ENCODE measurements around the gene DOCK10.

Gene DOCK10

DNA sequence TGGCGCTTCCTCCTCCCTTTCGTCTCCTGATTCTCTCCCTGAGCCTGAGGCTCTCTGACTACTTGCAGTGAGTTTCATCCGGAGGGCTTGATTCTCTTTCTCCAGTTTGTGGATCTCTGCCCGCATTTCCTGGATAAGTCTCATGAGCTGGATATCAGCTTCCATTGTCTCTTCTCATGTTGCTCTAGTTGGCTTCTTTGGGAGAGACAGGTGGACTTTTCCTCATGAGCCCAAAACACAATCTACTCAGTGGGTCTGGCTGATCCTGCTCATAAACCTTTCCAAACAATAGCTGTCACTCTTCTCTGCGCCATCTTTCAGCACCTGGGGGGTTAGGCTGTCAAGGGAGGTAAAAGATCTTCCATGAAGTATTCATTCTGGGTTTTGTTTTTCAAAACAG lies 326.1 kb downstream of the DOCK10 start, which contains the start of gene CCDC195:
CCDC195 (minus strand) TSS at position 165 of the 400 bp plus-strand sequence; CDS start at position 165, 0 bp downstream.
- no peak for DNase-seq (ENCODE audit: low spot score)
- TF ChIP-seq, protein P1, sequence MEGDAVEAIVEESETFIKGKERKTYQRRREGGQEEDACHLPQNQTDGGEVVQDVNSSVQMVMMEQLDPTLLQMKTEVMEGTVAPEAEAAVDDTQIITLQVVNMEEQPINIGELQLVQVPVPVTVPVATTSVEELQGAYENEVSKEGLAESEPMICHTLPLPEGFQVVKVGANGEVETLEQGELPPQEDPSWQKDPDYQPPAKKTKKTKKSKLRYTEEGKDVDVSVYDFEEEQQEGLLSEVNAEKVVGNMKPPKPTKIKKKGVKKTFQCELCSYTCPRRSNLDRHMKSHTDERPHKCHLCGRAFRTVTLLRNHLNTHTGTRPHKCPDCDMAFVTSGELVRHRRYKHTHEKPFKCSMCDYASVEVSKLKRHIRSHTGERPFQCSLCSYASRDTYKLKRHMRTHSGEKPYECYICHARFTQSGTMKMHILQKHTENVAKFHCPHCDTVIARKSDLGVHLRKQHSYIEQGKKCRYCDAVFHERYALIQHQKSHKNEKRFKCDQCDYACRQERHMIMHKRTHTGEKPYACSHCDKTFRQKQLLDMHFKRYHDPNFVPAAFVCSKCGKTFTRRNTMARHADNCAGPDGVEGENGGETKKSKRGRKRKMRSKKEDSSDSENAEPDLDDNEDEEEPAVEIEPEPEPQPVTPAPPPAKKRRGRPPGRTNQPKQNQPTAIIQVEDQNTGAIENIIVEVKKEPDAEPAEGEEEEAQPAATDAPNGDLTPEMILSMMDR (IDR thresholded peaks at IDR 0.05; ENCODE audit: borderline replicate concordance, control extremely low read depth, extremely low read depth, insufficient read depth, missing control alignments), result no peak
- in situ Hi-C loops (cut with MboI; ENCODE audit: low sequenced_read_pairs, unreplicated experiment), result no loop called here
